T-helper 1 cell treated with Interleukin-12 subunit alpha and Interleukin-12 subunit beta and Interleukin-4 antibody, amounts not matched to agents 30 μg/mL and 1 μg/mL, for 36 hours (primary cell): ENCODE results near the gene CNIH1.
"Not testable (repeated sequence)": the region's sequence is repeated elsewhere in the genome, so short reads cannot be mapped to it uniquely, and the experiment has no call there.

Experiments
- H3K27ac Mint-ChIP-seq: one replicate; pipeline ENCODE4 v1.8.0; 2021; ENCODE audit warnings: mild to moderate bottlenecking, mixed read lengths
- H3K27me3 Mint-ChIP-seq: one replicate; pipeline ENCODE4 v1.8.0; 2021; ENCODE audit warnings: low read depth, mixed read lengths
- H3K36me3 Mint-ChIP-seq: one replicate; pipeline ENCODE4 v1.8.0; 2021; ENCODE audit warnings: low read depth, mixed read lengths
- H3K4me1 Mint-ChIP-seq: one replicate; pipeline ENCODE4 v1.8.0; 2021; ENCODE audit warnings: low read depth, mixed read lengths
- H3K4me3 Mint-ChIP-seq: one replicate; pipeline ENCODE4 v1.8.0; 2021; ENCODE audit warnings: mild to moderate bottlenecking, moderate library complexity, mixed read lengths
- H3K9me3 Mint-ChIP-seq: one replicate; pipeline ENCODE4 v1.8.0; 2021; ENCODE audit warnings: mixed read lengths

Gene CNIH1

DNA sequence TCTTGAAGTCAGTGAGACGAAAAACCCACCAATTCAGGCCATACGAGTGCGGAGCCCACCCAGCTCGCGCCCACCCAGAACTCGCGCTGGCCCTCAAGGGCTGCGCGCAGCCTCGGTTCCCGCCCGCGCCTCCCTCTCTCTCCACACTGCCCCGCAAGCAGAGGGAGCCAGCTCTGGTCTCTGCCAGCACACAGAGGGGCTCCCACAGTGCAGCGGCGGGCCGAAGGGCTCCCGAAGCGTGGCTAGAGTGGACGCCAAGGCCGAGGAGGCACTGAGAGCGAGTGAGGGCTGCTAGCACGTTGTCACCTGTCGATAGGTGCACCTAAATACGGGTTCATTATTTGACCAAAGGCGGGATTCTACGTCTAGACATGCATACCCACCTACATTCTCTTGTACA is 46.6 kb downstream of the CNIH1 start:
- Mint-ChIP-seq H3K9me3 (no peaks in the 10 kb centered on the region), H3K4me1 (peaks cover 25% of the 10 kb centered on the region), H3K27ac (no peak overlapping the region), H3K36me3 (no peaks in the 10 kb centered on the region), H3K4me3 (no peak overlapping the region), H3K27me3 (peaks cover 4% of the 10 kb centered on the region)

DNA sequence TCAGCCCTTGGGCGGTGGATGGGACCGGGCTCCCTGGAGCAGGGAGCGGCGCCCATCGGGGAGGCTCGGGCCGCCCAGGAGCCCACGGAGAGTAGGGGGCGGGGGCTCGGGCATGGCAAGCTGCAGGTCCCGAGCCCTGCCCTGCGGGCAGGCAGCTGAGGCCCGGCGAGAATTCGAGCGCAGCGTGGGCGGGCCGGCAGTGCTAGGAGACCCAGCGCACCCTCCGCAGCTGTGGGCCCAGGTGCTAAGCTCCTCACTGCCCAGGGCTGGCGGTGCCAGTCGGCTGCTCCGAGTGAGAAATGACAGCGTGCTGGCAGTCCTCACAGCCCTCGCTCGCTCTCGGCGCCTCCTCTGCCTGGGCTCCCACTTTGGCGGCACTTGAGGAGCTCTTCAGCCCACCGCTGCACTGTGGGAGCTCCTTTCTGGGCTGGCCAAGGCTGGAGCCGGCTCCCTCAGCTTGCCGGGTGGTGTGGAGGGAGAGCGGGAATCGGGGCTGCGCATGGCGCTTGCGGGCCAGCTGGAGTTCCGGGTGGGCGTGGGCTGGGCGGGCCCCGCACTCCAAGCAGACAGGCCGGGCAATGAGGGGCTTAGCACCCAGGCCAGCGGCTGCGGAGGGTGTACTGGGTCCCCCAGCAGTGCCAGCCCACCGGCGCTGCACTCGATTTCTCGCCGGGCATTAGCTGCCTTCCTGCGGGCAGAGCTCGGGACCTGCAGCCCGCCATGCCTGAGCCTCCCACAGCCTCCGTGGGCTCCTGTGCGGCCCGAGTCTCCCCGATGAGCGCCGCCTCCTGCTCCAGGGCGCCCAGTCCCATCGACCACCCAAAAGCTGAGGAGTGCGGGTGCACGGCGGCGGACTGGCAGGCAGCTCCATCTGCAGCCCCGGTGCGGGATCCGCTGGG is 47.9 kb downstream of the CNIH1 start:
- peaks cover 14% of the 10 kb centered on the region for H3K27me3 Mint-ChIP-seq
- H3K27ac Mint-ChIP-seq, H3K9me3 Mint-ChIP-seq, H3K36me3 Mint-ChIP-seq, H3K4me3 Mint-ChIP-seq: not testable (repeated sequence)
- peaks cover 12% of the 10 kb centered on the region for H3K4me1 Mint-ChIP-seq

DNA sequence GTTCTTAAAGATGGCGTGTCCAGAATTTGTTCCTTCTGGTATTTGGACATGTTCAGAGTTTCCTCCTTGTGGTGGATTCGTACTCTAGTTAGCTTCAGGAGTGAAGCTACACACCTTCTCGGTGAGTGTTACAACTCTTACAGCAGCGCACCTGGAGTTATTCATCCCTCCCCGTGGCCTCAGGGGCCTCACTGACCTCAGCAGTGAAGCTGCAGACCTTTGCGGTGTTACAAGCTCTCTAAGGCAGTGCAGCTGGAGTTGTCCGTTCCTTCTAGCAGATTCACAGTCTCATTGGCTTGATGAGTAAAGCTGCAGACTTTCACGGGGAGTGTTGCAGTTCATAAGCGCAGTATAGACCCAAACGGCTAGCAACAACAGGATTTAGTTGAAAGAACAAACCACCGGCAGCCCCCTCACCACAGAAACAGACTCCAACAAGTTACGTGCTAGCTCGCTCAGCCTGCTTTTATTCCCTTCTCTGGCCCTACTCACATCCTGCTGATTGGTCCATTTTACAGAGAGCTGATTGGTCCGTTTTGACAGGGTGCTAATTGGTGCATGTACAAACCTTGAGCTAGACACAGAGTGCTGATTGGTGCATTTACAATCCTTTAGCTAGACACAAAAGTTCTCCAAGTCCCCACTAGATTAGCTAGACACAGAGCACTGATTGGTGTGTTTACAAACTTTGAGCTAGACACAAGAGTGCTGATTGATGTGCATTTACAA is 48.9 kb downstream of the CNIH1 start:
- H3K4me1 Mint-ChIP-seq, result peaks cover 4% of the 10 kb centered on the region
- H3K27ac Mint-ChIP-seq, result no peak overlapping the region

DNA sequence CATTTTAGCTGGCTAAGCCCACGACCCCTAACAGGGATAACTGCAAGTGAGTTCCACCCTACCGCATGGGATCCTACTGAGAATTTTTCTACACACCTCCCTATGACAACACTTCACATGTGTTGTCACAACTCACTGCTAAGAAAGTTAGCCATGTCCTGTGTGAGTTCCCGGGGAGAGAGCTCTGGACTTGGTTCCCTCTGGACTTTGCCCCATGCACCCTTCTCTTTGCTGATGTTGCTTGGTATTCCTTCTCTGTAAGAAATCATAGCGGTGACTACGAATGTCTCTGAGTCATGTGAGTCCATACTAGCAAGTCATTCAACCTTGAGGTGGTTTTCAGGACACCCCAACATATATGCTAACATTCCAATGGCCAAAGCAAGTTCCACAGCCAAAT is 53.8 kb downstream of the CNIH1 start:
- no peaks in the 10 kb centered on the region for H3K9me3 Mint-ChIP-seq
- no peaks in the 10 kb centered on the region for H3K4me1 Mint-ChIP-seq

More for the DNA sequence above, 48.9 kb downstream of the CNIH1 start:
- Mint-ChIP-seq H3K9me3 (no peaks in the 10 kb centered on the region), H3K27me3 (peaks cover 23% of the 10 kb centered on the region), H3K36me3 (no peaks in the 10 kb centered on the region), H3K4me3 (no peak overlapping the region)

DNA sequence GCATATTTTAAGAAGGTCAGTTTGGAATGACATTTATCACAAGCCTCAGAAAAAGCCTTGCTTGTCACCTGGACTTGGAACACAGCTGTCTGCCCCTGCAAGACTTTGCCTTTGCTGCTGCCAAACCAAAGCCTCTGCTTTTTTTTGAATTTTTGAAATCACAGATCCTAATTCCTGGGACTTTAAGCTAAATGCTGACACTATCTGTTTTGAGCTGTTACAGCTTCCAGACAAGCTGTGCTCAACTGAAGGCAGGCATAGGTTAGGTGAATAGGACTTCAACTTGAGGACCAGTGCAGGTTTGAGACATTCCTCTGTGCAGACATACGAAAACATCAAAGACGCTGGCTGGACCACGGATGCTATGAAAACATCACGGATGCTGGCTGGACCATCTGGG is 55.6 kb downstream of the CNIH1 start:
- Mint-ChIP-seq H3K27ac (no peak overlapping the region), H3K9me3 (no peaks in the 10 kb centered on the region), H3K27me3 (peaks cover 49% of the 10 kb centered on the region), H3K4me1 (no peaks in the 10 kb centered on the region), H3K36me3 (no peaks in the 10 kb centered on the region), H3K4me3 (no peak overlapping the region)

More for the DNA sequence above, 53.8 kb downstream of the CNIH1 start:
- Mint-ChIP-seq H3K27me3 (peaks cover 48% of the 10 kb centered on the region), H3K27ac (no peak overlapping the region), H3K4me3 (no peak overlapping the region), H3K36me3 (no peaks in the 10 kb centered on the region)

DNA sequence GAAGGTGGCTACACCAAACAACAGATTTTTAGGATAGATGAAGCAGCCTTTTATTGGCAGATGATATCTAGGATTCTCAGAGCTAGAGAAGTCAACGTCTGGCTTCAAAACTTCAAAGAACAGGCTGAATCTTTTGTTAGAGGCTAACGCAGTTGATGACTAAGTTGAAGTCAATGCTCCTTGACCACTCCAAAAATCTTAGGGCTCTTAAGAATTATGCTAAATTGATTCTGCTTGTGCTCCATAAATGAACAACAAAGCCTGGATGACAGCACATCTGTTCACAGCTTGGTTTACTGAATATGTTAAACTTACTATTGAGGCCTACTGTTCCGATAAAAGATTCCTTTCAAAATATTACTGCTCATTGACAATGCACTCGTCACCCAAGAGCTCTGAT is 57.3 kb downstream of the CNIH1 start:
- Mint-ChIP-seq H3K9me3 (no peaks in the 10 kb centered on the region), H3K4me3 (no peak overlapping the region), H3K4me1 (no peaks in the 10 kb centered on the region), H3K27ac (no peak overlapping the region), H3K27me3 (peaks cover 60% of the 10 kb centered on the region), H3K36me3 (no peaks in the 10 kb centered on the region)

DNA sequence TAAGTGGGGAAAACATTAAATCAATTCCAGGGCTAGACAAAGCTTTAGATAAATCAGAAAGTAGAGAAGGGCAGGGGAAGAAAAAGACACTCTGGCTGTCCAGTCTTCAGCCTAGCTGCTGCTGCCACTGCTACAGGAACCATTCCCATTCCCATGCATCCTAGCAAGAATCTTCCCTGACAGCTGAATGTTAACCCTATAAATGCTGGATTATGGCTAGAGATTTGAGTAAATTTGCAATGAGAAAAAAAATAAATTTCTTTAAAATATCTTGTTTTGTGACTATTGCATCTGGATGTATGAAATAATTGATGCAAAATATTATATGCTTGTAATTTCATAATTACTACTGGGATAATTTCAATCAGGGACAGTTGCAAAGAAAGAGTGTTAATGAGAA is 59.4 kb downstream of the CNIH1 start:
- Mint-ChIP-seq H3K9me3 (no peaks in the 10 kb centered on the region), H3K36me3 (no peaks in the 10 kb centered on the region), H3K27me3 (peaks cover 40% of the 10 kb centered on the region), H3K4me1 (no peaks in the 10 kb centered on the region), H3K4me3 (no peak overlapping the region), H3K27ac (no peak overlapping the region)

DNA sequence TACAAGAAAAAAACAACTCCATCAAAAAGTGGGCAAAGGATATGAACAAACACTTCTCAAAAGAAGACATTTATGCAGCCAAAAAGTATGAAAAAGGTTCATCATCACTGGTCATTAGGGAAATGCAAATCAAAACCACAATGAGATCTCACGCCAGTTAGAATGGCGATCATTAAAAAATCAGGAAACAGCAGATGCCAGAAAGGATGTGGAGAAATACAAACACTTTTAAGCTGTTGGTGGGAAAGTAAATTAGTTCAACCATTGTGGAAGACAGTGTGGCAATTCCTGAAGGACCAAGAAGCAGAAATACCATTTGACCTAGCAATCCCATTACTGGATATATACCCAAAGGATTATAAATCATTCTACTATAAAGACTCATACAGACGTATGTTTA is 60.6 kb downstream of the CNIH1 start:
- H3K36me3 Mint-ChIP-seq, H3K9me3 Mint-ChIP-seq, H3K27ac Mint-ChIP-seq, H3K4me1 Mint-ChIP-seq, H3K4me3 Mint-ChIP-seq: not testable (repeated sequence)
- peaks cover 34% of the 10 kb centered on the region for H3K27me3 Mint-ChIP-seq

DNA sequence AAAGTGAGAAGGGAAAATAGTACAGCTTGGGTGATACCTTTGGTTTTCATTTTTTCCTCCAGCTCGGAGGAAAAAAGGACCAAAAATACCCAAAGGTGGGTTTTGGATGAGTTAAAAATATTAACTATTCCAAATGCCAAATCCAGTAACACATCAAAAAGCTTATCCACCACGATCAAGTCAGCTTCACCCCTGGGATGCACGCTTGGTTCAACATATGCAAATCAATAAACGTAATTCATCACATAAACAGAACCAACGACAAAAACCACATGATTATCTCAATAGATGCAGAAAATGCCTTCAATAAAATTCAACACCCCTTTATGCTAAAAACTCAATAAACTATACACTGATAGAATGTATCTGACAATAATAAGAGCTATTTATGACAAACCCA is 62.3 kb downstream of the CNIH1 start:
- H3K9me3 Mint-ChIP-seq, H3K4me3 Mint-ChIP-seq, H3K27ac Mint-ChIP-seq, H3K36me3 Mint-ChIP-seq, H3K4me1 Mint-ChIP-seq: not testable (repeated sequence)
- peaks cover 25% of the 10 kb centered on the region for H3K27me3 Mint-ChIP-seq

DNA sequence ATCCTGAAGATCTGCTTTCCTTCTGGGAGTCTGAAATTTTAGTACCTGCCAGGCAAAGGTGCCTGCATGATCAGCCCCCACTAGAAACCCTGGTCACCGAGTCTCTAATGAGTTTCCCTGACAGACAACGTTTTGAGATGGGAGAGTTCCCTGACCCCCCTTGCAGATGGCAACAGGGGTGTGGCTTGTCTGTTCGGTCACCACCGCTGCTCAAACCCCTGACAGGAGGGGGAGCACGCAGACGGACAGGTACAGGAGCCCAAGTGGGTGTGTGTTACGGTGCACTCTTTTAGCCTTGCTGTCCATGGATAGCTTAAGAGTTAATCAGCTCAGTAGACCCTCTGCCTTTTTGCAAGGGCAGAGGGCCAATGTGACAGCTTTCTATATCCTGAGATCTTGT is 63.7 kb downstream of the CNIH1 start:
- Mint-ChIP-seq H3K36me3 (no peaks in the 10 kb centered on the region), H3K4me3 (no peak overlapping the region), H3K9me3 (no peaks in the 10 kb centered on the region), H3K4me1 (no peaks in the 10 kb centered on the region), H3K27me3 (peaks cover 25% of the 10 kb centered on the region), H3K27ac (no peak overlapping the region)

DNA sequence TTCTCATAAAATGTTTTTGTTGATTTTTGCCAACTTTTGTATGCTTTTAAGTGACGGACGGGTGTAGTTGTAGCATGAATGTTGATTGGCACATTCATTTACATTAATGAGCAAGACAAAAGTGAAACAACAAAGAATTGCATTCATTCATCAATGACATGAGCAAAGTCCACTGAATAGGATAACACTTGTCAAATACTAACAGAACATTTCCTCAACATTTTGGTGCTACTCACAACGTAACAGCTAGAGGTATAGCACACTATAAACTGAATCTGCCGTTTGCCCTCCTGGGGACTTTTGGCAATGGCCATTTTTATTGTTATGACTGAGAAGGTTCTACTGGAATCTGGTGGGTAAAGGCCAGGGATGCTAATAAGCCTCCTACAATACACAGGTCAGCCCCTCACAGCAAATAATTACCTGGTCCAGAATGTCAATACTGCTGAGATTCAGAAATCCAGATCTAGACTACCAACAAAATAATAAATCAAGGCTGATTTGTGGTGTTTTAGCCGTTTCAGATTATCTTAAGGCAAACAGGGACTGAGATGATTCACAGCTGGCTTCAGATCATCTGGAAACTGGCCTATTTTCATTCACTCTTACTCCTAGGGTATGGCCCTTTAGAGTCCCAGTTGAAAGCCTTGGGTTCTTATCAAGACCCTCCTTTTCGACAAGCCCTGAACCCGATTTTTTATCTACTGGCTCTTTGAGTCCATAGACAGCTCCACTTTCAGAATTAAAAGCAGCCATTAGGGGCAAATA is 66.9 kb downstream of the CNIH1 start:
- Mint-ChIP-seq H3K9me3 (no peaks in the 10 kb centered on the region), H3K4me3 (no peak overlapping the region), H3K4me1 (no peaks in the 10 kb centered on the region), H3K27ac (no peak overlapping the region), H3K36me3 (no peaks in the 10 kb centered on the region), H3K27me3 (peaks cover 10% of the 10 kb centered on the region)
